Measurements from ENCODE around the gene RASA3.

DNA sequence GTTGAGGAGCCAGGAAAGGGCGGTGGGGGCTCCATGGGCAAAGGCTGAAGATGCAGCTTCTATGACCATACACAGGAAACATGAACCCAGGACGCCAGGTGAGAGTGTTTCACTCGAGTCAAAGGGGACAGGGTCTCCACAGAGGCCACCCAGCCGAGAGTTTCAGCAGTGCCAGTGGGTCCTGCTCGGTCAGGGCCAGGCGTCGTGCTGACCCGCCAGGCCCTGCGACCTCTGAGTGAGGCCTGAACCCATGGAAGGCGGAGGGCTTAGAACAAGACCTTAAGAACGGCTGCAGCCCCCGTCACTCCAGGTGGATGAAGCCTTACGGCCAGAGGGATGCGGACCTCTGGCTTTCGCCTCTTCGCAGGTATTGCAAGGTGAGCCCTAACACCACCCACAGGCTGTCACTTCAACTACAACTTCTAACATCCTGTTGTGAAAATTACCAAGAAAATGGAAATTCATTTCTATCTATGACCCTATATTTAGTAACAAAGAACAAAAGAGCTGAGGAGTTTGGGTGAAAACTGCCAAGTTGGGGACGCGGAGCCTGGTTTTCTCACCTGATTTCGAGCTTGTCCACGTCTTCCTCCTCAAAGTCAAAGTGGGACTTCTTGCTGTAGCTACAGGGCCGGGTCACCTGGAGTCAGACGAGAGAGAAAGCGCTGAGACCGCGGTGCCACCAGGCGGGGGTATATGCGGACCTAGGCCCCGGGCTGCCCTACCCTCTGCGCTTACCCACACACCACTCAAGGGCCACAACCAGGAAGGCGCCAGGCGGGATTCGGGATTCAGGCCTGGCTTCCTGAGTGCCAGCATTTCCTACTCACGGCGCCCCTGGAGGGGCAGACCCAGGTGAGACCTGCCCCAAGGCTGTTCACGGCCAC is 108.5 kb downstream of the RASA3 start:
- TF ChIP-seq CTCF (conservative IDR thresholded peaks at IDR 0.05; ENCODE audit: low read depth, low read length): no peak; the same call in 1 of the 2 replicates
- TF ChIP-seq EZH2 (IDR thresholded peaks at IDR 0.05; ENCODE audit: low read length, unreplicated experiment): no peak
